NOMO-1 treated with dmso at 0.1 percent for 144 hours (cell line): Measurements from ENCODE around the gene ZFAND3.
"Not testable (repeated sequence)": the region's sequence is repeated elsewhere in the genome, so short reads cannot be mapped to it uniquely, and the experiment has no call there.

Experiments
- DNase-seq: peaks from one replicate; lab custom pipeline; 2025; ENCODE audit not compliant: unreplicated experiment; lab: John Stamatoyannopoulos, UW

ZFAND3 gene

DNA sequence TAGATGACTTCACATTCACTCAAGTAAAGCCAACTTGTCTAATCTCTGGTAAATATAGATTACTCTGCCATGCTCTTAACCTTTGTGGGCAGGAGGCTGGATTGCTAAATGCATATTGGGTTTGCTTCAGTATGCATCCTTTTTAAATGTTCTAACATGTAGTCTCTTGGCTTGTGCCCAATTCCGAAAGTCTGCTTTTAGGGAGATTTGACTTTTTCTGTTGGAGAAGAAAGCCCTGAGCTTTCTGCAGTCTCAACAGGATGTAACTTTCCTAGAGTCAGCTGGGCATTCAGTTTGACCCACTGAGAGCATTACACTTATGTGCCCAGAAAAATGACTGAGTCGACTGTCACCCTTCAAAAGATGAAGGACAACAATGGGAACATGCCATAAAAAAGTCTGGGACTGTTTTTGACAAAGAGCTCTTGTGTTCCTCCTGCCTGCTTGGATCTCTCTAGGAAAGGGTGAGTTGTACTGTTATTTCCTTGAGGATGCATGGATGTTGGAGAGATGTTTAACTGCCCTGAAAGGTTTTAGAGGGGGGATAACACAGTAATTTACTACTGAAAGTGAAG lies 299.4 kb downstream of the ZFAND3 start:
- DNase-seq: no peak

GRCh38 chr6:38119516-38119915 lies 300.0 kb downstream of the ZFAND3 start:
- DNase-seq: no peak

DNA sequence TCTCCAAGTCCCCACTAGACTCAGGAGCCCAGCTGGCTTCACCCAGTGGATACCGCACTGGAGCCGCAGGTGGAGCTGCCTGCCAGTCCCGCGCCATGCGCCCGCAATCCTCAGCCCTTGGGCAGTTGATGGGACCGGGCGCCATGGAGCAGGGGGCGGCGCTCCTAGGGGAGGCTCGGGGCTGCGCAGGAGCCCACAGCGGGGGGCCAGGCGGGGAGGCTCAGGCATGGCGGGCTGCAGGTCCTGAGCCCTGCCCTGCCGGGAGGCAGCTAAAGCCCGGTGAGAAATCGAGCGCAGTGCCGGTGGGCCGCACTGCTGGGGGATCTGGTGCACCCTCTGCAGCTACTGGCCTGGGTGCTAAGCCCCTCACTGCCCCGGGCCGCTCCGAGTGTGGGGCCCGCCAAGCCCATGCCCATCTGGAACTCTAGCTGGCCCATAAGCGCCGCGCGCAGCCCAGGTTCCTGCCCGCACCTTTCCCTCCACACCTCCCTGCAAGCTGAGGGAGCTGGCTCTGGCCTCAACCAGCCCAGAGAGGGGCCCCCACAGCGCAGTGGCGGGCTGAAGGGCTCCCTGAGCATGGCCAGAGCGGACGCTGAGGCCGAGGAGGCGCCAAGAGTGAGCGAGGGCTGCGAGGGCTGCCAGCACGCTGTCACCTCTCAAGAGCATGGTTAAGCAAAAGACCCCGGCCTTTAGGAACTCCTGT lies 304.8 kb downstream of the ZFAND3 start:
- not testable (repeated sequence) for DNase-seq

GRCh38 chr6:38127284-38127683 lies 307.8 kb downstream of the ZFAND3 start:
- DNase-seq: no peak

DNA sequence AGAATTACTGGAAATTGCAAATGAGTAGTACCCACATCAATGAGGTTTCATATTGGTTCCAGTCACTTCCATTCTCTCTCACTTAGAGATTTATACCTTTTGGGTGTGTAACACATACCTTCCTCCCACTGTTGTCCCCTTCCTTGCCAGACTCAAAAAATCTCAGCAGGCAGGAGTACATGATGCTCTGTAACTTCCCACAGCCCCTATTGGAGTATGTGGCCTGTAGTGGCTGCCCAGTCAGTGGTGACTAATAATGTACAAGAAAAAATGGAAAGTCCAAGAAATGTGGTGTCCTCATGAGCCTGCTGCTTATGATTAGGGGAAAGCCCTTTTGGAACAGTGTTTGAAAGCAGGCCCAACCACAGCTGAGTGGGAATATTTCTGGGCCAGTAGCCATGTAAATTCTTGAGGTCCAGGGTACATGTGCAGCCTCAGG lies 312.0 kb downstream of the ZFAND3 start:
- no peak for DNase-seq

- no peak for DNase-seq
Measured at GRCh38 chr6:38133932-38134703, 314.6 kb downstream of the ZFAND3 start.

DNA sequence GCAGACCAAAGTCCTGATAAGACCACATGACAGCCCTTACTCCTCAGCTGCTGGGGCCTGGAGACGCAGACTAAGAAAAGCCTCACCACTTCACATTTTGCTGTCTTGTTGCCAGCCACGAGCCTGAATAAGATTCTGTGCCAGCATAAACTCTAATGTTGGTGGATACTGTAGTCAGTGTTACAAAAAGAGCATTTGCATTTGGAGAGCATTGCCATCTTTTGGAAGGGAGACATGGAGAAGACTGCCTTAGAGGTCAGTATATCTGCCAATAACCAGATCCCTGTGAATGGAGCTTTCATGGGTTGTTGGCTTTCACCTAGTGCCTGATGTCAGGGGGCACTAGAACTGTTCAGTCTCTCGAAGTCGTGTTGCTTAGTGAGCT lies 315.2 kb downstream of the ZFAND3 start:
- DNase-seq: no peak

- DNase-seq: no peak
Measured at GRCh38 chr6:38136547-38136946, 317.0 kb downstream of the ZFAND3 start.

DNA sequence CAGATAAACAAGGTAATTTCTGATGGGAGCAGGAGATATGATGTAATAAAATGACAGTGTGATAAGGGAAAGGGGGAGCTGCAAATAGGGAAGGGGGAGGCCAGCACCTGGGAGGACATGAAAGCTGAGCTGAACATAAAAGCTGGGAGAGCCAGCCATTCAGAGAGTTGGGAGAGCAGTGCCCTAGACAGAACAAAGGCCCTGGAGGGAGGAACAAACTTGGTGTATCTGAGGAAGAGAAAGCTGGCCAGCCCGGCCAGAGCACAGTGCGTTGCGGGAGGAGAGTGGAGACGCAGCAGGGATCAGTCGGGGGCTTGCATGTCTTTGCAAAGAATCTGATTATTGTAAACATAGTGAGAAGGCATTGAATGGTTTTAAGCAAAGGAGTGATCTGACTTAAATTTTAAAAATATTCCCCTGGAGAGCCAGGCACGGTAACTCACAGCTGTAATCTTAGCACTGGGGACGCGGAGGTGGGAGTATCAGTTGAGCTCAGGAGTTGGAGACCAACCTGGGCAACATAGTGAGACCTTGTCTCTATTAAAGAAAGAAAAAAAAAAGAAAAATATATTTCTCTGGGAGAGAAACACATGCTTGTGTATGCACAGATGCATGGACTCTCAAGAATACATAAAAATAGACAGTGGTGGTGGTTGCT lies 318.2 kb downstream of the ZFAND3 start:
- DNase-seq: no peak

- no peak for DNase-seq
Measured at GRCh38 chr6:38138374-38138773, 318.8 kb downstream of the ZFAND3 start.

GRCh38 chr6:38141085-38141484 lies 321.6 kb downstream of the ZFAND3 start:
- no peak for DNase-seq

DNA sequence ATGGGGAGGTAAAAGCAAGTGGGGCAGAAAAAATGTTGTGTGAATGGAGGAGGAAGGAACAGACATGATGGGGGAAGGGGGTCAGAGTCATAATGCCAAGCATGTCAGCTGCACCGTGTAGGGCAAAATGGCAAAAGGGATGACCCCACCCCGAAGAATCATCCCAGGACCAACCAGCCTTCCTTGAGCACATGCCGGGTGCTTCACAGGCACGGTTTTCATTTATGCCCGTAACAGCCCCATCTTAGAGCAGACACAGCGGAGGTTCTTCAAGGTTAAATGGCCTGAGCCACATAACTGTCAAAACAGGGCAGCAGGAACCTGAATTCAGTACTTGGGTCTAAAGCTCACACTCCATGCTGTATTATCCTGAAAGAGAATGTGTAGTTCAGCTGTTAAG lies 322.2 kb downstream of the ZFAND3 start:
- no peak for DNase-seq

DNA sequence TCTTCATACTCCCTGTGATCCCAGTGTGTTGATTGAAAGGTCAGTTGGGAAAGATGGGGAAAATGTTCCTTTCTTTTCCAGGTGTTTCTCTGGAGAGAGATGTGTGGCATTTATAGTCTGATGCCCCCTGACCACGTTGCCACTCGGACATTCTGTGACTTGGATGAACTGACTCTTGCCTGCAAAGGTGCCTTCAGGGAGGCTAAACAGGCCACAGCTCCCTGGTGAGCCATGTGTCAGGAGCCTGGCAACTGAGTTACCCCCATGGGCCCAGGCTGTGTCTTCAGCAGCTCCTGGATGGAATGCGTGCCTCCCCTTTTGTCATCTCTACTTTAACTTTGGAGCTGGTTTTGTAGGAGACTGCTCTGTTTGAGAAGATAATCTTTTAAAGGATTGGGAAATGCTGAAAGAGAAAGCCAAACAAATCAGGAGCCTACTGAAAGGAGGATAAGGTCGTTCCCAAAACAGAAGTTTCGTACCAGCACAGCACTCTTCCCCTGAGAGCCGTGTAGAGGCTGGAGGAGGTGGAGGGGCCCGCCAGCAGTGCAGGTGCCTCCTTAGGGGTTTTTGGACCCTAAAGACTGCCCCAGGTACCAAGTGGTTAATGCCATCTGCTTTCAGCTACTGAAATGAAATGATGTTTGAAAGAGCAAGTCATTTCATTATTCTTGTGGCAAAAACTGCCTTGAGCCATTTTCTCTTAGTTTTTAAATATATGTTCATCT lies 322.8 kb downstream of the ZFAND3 start:
- DNase-seq: no peak

DNA sequence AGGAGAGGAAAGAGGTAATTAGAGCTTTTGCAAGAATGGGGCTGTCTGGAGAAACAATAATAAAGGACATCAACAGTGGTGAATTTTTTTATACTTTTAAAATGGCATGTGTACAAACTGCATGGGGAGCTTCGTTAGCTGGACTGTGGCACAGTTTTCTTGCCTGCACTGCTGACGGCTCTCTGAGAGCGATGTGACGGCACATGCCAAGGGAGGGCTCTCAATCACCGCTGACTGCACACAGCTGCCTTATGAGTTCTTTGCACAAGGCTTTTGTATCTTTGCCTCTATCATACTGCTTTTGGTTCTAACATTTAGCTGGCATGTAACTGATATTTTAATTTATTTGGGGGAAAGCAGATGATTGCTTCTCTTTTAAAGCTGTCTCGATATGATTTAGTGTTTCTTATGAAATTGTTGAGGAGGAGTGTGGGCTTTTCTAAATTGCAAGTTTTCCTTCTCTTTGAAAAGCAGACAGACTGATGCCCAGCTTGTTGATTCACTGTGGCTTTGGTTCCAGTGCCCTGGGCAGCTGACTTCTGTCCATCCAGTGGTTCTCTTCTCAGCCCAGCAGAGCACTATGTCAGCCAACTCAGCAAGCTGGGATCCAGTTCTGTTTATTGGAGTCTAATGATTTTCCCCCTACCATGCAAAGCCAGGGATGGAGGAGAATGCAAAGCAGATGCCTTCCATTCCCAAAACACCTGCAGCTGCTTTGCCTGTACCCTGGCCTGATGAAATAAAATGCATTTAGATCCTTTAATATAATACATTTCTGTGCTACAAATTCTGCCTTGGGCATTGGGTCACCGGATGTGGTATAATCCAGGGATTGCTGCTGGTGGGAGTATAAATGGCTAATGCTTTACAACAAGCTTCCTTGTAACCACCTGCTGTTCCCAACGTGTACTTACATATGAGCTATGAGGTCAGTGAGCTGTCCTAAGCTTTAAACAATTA lies 323.9 kb downstream of the ZFAND3 start:
- no peak for DNase-seq

DNA sequence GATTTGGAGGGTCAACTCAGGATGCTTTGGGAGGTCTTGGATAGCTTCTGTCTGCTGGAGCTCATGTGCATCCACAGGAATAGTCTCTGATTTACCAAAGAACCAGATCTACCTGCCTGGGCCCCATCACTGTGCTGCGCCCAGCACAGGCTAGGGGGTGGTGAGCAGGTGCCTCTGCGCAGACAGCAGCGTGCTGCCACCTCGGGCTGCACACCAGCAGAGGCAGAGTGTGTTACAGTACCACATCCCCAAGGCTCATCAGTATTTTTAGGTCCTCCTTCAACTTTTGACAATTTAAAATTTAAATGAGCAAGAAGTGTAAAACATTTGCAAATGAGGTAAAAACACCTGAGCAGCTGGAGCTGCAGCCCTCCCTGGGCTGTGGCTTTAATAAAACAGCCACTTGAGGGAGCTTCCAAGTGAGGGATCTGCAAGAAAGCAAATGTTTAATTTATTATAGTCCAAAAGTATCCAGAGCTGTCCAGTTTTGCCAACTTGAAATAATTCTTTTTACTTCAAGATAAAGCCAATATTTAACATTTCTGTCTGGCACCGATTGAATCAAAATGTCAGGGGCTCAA lies 324.9 kb downstream of the ZFAND3 start:
- DNase-seq: no peak

DNA sequence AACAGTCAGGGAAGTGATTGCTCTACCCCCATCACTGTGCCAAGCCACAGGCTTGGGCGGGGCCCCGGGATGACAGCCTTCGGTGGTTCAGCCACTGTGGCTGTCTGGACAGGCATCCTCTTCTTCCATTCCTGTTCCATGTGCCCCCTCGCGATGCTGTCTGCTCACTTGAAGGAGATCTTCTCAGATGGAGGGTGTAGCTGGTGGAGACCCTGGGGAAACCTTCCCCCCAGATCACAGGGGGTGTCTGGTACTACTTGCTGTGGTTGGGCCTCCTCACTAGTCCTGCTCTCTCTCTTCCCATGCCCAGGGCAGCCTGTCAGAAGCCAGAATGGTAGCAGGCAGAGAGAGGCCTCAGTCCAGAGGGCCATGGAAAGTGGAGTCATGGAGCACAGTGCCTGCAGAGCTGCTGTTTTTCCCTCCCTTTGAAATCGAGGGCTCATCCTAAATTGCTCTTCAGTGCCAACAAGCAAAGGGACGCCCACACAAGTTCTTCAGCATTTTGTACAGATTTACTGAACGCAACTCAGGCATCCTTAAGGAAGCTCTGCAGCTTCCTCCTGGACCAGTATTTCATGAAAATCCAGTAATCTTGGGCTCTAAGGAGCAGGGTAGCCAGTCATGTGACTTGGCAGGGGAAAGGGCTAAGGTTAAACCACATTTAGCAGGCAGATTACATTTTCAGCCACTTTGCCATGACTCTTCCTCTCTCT lies 326.6 kb downstream of the ZFAND3 start:
- no peak for DNase-seq

DNA sequence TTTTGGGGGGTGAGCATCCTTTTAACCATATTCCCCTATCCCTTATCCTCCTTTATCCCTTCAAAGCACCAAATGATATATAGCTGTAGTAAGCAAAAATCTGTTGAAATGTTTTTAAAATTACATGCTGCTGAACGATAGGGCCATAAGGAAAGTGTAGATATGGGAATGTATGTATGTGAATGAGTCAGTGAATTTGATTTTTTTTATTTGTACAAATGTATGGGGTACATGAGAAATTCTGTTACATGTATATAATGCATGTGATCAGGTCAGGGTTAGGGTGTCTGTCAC lies 327.2 kb downstream of the ZFAND3 start:
- no peak for DNase-seq

DNA sequence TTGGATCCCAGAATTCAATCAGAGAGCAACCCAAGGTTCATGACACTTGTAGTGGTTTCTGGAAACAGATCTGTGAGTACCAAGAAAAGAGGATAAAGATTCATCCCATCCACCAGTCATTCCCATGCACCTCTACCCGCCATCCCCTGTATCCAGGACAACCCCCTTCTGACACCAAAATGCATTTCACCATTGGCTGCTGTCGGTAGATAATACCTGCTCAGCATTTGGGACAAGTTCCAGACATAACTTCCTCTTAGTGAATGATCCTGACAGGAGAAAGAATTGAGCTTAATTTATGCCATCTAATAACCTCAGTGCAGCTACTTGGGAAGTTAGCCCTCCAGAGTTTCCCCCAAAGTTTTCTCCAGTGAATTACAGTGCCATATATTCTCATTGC lies 329.1 kb downstream of the ZFAND3 start:
- no peak for DNase-seq

DNA sequence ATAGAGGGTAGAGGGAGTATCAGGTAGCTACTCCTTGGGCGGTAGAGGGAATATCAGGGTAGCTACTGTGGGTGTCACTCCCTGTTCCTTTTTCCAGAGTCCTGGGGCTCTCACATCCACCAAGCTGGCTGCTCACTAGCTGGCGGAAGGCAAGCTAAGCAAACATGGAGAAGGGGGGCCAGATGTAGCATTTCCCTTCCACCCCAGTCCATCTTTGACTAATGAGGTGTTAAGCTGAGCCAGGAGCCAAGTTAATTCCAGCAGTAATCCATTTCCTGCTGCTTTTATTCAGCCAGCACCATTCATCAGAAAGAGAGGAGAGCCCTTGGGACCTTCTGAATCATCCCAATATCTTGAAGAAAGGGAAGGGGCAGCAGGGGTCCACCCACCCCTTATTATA lies 330.0 kb downstream of the ZFAND3 start:
- no peak for DNase-seq
